ENCODE data around the gene KIF3B.
"Not testable (repeated sequence)": the region's sequence is repeated elsewhere in the genome, so short reads cannot be mapped to it uniquely, and the experiment has no call there.

KIF3B gene

GRCh38 chr20:32277361-32278198 is at the start of gene KIF3B:
TSS of gene KIF3B (plus strand) at chr20:32277651. CDS start at chr20:32309778, 32,127 bp downstream.
- DNase-seq (ENCODE audit: low read depth in 2 of 2, low spot score in 1 of 2) = peak; percentile 72 to 81

GRCh38 chr20:32227744-32228688 is 49.4 kb upstream of the KIF3B start:
- DNase-seq (ENCODE audit: low read depth in 2 of 2, low spot score in 1 of 2) = no peak

DNA sequence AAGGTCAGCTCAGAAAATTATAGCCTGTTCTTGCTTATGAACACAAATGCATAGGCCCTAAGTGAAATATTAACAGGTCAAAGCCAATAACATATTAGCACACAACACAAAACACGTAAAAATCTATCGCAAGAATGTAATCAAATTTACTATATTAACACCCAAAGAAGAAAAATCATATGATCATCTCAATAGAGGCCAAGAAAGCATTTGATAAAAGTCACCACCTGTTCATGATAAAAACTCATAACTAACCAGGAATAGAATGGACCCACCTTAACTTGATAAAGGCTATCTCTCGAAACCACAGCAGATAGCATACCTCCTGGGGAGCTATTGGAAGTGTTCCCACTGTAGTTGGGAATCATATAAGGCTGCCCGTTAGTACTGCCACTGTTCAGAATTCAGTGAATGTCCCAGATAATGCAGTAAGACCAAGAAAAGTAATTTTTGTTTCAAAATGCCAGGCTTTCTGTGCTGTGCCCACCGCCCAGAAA is 48.2 kb upstream of the KIF3B start:
- no peak for DNase-seq (ENCODE audit: low read depth in 2 of 2, low spot score in 1 of 2)

DNA sequence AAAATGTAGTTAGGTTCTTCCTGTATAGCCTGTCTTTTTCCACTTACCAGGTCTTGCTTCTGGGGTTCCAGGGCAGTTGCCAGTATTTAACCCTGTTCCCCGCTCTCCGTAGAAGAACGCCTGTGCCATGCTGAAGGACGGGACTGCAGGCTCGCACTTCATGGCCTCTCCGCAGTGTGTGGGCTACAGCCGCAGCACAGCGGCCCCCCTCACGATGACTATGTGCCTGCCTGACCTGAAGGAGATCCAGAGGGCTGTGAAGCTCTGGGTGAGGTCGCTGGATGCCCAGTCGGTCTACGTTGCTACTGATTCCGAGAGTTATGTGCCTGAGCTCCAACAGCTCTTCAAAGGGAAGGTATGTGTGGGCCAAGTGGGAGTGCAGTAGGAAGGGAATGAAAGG is 46.7 kb upstream of the KIF3B start:
- no peak for DNase-seq (ENCODE audit: low read depth in 2 of 2, low spot score in 1 of 2)

DNA sequence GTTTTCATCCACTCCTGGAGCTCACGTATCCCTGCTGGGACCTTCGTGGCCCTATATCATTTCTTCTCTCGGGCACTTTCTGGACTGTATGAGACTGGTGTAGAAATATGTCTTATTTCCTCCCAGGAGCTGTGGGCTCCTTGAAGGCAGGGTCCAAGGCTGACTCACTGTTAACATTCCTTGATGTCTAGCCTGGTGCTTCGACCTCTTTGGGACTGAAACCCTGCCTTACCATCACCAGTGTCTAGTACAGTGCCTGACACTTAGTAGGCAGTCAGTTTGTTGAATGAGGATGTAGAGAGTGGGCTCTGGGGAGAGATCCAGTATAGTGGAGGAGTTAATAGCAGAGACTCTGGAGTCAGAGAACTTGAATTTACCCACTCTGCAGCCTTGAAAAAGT is 46.2 kb upstream of the KIF3B start:
- DNase-seq (ENCODE audit: low read depth in 2 of 2, low spot score in 1 of 2) = no peak

GRCh38 chr20:32231847-32232246 is 45.6 kb upstream of the KIF3B start:
- no peak for DNase-seq (ENCODE audit: low read depth in 2 of 2, low spot score in 1 of 2)

GRCh38 chr20:32232326-32232886 is 45.0 kb upstream of the KIF3B start:
- DNase-seq (ENCODE audit: low read depth in 2 of 2, low spot score in 1 of 2) = no peak

DNA sequence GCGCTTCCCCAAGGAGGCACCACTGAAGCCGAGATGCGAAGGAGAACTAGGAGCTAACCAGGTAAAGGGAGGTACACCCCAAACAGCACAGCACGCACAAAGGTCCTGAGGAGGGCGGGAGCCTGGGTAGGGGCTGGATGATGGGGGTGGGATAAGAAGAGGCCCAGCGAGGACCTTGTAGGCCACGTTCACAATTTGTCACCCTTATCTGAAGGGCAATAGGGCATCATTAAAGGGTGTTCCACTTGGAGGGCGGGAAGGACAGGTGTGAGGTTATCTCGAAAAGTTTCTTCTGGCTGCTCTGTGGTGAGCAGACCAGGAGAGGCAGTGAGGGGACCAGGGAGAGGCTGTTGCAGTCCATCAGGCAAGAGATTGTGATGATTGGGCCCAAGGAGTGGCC is 44.2 kb upstream of the KIF3B start:
- no peak for DNase-seq (ENCODE audit: low read depth in 2 of 2, low spot score in 1 of 2)

DNA sequence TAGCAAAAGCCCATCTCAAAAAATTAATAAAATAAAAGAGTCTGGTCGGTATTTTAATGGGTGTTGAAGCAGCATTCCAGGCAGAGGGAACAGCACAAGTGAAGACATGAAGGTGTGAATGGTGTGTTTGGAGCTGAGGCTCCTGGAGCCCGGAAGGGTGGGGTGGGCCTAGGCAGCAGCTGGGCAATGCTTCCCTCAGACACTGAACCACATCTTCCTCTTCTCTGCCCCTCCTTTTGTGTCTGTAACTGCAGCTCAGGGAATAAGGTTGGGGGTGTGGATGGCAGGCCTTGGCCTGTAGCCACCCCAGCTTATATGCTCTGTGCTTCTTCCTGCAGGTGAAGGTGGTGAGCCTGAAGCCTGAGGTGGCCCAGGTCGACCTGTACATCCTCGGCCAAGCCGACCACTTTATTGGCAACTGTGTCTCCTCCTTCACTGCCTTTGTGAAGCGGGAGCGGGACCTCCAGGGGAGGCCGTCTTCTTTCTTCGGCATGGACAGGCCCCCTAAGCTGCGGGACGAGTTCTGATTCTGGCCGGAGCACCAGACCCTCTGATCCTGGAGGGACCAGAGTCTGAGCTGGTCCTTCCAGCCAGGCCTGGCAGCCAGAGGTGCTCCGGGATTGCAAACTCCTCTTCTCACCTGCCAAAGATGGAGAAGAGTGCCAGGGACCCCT is 43.2 kb upstream of the KIF3B start:
- DNase-seq (ENCODE audit: low read depth in 2 of 2, low spot score in 1 of 2) = no peak

DNA sequence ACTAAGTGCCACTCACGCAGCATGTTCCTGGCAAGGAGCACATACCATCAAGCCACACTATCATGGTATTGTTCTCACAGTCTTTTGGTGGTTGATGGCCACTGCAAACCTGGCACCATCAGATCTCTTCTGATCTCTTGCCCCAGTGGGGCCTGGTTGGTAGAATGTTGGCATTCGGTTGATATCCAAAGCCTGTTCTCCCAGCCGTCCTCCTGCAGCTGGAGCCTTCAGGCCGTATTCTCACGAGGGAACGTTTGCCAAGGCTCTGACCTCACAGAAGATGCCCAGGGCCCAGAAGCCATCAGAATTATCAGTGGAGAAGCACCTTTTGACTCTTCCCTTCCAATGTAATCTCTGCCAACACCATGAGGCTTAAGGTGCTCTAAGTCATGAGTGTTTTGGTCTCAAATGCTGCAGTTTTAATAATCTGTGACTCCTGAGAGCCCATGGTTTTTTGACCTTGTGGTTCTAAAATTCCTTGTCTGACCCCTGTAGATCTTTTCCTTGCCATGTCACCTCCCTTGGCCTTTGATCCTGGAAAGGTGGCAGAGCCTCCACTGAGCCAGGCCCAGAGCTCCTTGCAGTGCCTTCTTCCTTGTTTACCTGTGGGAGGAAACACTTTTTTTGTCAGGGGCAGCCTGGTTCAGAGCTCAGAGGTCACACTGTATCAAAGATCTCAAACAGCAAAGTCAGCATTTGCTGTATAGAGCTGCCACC is 42.0 kb upstream of the KIF3B start:
- no peak for DNase-seq (ENCODE audit: low read depth in 2 of 2, low spot score in 1 of 2)

DNA sequence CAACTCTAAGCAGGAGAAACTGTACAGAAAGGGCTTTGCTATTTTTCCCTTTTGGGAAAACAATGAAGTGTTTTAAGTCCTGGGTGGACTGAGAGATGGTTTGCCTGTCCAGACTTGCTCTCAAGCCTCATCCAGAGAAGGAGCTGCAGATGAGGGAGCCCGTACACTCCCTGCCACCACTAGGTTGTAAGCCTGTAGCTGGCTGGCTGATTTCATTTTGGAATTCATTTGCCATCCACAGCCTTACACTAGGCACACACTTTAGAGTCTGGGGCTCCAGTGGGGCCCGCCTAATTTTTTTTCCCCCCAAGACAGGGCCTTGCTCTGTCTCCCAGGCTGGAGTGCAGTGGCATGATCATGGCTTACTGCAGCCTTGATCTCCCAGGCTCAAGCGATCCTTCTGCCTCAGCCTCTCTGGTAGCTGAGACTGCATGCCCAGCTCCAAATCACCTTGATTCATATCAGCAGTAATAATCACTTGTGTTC is 41.4 kb upstream of the KIF3B start:
- no peak for DNase-seq (ENCODE audit: low read depth in 2 of 2, low spot score in 1 of 2)

DNA sequence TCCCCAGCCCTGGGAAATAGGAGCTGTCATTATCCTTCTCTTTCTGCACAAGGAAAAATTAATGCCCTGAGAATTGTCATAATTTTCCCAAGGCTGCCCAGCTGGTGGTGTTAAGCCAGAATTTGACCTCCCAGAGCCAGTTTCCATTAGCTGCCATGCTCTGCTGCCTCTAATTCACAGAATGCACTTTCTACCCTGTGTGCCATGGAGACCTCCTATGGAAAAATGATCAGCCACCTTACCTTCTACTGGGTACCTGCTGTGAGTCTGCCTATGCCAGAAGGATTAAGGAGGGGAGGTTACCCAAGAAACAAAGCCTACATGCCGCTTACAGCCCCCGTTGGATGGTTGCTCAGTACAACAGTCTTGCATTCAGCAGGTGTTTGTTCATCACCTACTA is 40.6 kb upstream of the KIF3B start:
- DNase-seq (ENCODE audit: low read depth in 2 of 2, low spot score in 1 of 2) = no peak

- no peak for DNase-seq (ENCODE audit: low read depth in 2 of 2, low spot score in 1 of 2)
Observed at GRCh38 chr20:32237419-32237818, 40.0 kb upstream of the KIF3B start.

DNA sequence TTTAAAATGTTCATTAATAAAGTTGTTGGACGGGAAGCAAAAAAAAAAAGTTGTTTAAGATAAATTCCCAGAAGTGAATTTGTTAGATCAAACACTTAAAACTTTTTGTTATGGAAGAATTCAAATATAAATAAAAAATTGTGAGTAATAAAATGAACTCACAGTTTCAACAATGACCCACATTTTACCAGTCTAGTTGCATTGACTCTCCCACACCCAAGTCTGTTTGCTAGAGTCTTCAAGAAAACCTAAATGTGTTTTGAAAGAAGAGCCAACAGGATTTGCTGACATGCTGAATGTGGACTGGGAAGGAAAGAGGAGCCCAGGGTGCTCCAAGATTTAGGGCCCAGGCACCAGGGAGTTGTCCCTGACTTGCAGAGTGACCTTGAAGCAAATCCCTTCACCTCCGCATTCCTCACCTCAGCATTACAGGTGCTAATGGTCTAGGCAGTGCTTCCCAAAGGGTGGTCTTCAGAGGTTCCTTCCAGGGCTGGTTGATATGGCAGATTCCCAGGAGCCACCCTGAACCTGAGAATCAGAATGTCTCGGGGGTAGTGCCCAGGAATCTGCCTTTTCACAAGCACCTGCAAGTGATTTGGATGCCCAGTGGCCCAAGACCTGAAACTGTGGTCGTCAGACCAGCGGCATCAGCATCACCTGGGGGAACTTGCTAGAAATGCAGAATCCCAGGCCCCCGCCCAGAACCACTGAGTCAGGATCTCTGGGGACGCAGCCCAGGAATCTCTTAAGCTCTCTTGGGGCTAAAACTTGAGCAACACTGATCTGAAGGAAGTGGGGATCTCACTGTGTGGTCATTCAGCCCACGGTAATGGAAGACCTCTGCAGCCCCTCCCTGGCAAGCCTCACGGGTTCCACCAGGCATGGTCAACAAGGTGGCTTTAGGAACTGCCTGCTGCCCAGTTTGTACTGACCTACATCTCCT is 38.7 kb upstream of the KIF3B start:
- no peak for DNase-seq (ENCODE audit: low read depth in 2 of 2, low spot score in 1 of 2)

GRCh38 chr20:32240205-32240604 is 37.2 kb upstream of the KIF3B start:
- no peak for DNase-seq (ENCODE audit: low read depth in 2 of 2, low spot score in 1 of 2)

- no peak for DNase-seq (ENCODE audit: low read depth in 2 of 2, low spot score in 1 of 2)
Observed at GRCh38 chr20:32241807-32242206, 35.6 kb upstream of the KIF3B start.

DNA sequence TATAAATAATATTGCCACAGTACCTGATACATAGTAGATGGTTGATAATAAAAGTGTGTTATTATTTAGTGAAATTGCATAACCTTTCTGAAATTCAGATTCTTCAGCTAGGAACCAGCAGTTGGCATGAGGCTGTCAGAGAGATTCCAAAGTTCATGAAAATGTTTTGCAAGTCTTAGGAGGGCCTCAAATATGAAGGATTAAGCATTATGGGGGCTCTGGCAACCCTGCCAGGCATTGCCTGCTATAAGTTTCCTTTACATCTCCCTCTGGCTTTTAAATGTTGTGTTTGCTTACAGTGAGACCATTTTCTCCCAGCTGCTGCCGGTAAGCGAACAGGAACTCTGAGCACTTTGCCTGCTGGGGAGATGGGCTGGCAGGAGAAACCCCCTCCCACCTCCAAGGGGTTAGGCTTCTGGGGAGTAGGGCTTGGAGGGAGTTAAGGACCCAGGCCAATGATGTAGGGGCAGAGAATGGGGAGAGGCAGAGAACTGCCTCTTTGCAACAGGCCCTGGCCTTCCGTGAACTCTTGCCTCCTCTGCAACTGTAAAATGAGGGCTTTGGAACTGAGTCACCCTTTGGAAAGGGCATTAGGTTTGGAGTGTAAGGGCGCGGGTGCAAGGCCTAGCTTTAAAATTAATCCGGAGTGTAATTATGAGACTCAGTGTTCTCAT is 33.2 kb upstream of the KIF3B start:
- no peak for DNase-seq (ENCODE audit: low read depth in 2 of 2, low spot score in 1 of 2)

DNA sequence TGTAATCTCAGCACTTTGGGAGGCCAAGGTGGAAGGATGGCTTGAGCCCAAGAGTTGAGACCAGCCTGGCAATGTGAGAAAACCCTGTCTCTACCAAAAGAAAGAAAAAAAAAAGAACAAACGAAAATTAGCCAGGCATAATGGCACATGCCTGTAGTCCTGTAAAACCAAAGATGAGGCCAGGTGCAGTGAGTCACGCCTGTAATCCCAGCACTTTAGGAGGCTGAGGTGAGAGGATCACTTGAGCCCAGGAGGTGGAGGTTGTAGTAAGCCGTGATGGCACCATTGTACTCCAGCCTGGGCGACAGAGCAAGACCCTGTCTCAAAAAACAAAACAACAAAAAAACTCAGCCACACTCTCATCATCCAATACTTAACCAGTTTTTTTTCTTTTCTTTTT is 32.5 kb upstream of the KIF3B start:
- DNase-seq (ENCODE audit: low read depth in 2 of 2, low spot score in 1 of 2) = no peak

GRCh38 chr20:32246208-32246607 is 31.2 kb upstream of the KIF3B start:
- not testable (repeated sequence) for DNase-seq (ENCODE audit: low read depth in 2 of 2, low spot score in 1 of 2)
